Endothelial cell of umbilical vein (primary cell): ENCODE measurements around the gene SLAIN2. TPM values are rescaled to one million over a fixed set of nuclear protein-coding genes. Genes with fewer than 3 reads are reported as not detected.

Source experiments
- BruUV-seq: library from RNA; stranded (reverse); fragments of 400-500 nt; replicated peaks from 2 replicates; lab custom pipeline; 2021; lab: Mats Ljungman, UMichigan
- CTCF ChIA-PET: fragments of 300-600, 350-600 bp; sonication (Branson Sonifier 250); formaldehyde crosslinking; loops from one replicate; lab custom pipeline; 2021; ENCODE audit warnings: antibody characterized with exemption, inconsistent platforms; lab: Charles Lee
- POLR2A ChIA-PET: fragments of 300-600, 350-600 bp; sonication (Branson Sonifier 250); formaldehyde crosslinking; loops from one replicate; lab custom pipeline; 2021; ENCODE audit warnings: antibody characterized with exemption, inconsistent platforms; lab: Charles Lee
- DNase-seq: peaks from one replicate; pipeline ENCODE4 v3.0.0-alpha.2; 2011; ENCODE audit warnings: low read depth, low spot score
- FAIRE-seq: peaks from 2 replicates; lab custom pipeline; 2011; peaks lifted over from hg19 to GRCh38; lab: Jason Lieb, UNC
- H2AFZ ChIP-seq: 2 replicates; pipeline ENCODE4 v1.6.0; 2012; ENCODE audit warnings: low read depth, low read length, control low read depth, inconsistent platforms
- H3K27ac ChIP-seq: 2 replicates; pipeline ENCODE4 v1.5.1; 2011; ENCODE audit warnings: low read depth, mild to moderate bottlenecking, control low read depth, low read length, moderate library complexity; ENCODE audit not compliant: insufficient read depth
- H3K27me3 ChIP-seq, 2 experiments: 2 replicates each; pipeline versions ENCODE4 v1.6.0 to v1.6.1; 2011; ENCODE audit warnings: low read length in 2 of 2, mixed read lengths in 1 of 2; ENCODE audit not compliant: control insufficient read depth in 2 of 2, insufficient read depth in 2 of 2
- H3K36me3 ChIP-seq, 2 experiments: 2 replicates in 1 of 2; 3 replicates in 1 of 2; pipeline ENCODE4 v1.5.1; 2011; ENCODE audit warnings: low read length in 2 of 2, mild to moderate bottlenecking in 1 of 2, moderate library complexity in 1 of 2; ENCODE audit not compliant: control insufficient read depth in 2 of 2, insufficient read depth in 2 of 2; ENCODE audit errors: extremely low read depth in 1 of 2
- H3K4me1 ChIP-seq: 3 replicates; pipeline ENCODE4 v1.5.1; 2011; ENCODE audit warnings: mild to moderate bottlenecking, low read length; ENCODE audit not compliant: control insufficient read depth, insufficient read depth; ENCODE audit errors: extremely low read depth
- H3K4me2 ChIP-seq: 2 replicates; pipeline ENCODE4 v1.6.1; 2011; ENCODE audit warnings: low read length, control low read depth, mixed read lengths; ENCODE audit not compliant: insufficient read depth
- H3K4me3 ChIP-seq, 3 experiments: fragments of 200-600 bp in 1 of 3; sonication (generic), shearing (Covaris generic) in 1 of 3; replicated peaks in 1 of 3; 2 replicates each; pipeline ENCODE4 v1.5.1; 2011 to 2016; ENCODE audit warnings: control low read depth in 3 of 3, low read length in 3 of 3, mild to moderate bottlenecking in 2 of 3, inconsistent platforms in 1 of 3, low read depth in 1 of 3, moderate library complexity in 1 of 3; ENCODE audit not compliant: insufficient read depth in 1 of 3
- H3K79me2 ChIP-seq: 2 replicates; pipeline ENCODE4 v1.6.0; 2012; ENCODE audit warnings: low read length, inconsistent platforms; ENCODE audit not compliant: control insufficient read depth, insufficient read depth
- H3K9ac ChIP-seq: replicated peaks from 2 replicates; pipeline ENCODE3; 2011; ENCODE audit warnings: low read length, control low read depth; ENCODE audit not compliant: insufficient read depth; ENCODE audit errors: extremely low read depth
- H3K9me1 ChIP-seq: replicated peaks from 3 replicates; pipeline ENCODE4 v1.6.0; 2011; ENCODE audit warnings: mild to moderate bottlenecking, low read length; ENCODE audit not compliant: control insufficient read depth, insufficient read depth; ENCODE audit errors: extremely low read depth
- H3K9me3 ChIP-seq: replicated peaks from 2 replicates; pipeline ENCODE4 v1.5.1; 2012; ENCODE audit warnings: low read length, inconsistent platforms; ENCODE audit not compliant: control insufficient read depth, insufficient read depth
- H4K20me1 ChIP-seq: replicated peaks from 2 replicates; pipeline ENCODE3; 2011; ENCODE audit warnings: mild to moderate bottlenecking, low read length; ENCODE audit not compliant: control insufficient read depth, insufficient read depth; ENCODE audit errors: extremely low read depth
- EZH2 ChIP-seq: IDR thresholded peaks from 2 replicates; pipeline ENCODE4 v1.6.1; 2012; ENCODE audit warnings: borderline replicate concordance, low read depth, mild to moderate bottlenecking, moderate library complexity, low read length, inconsistent platforms; ENCODE audit not compliant: severe bottlenecking
- FOS ChIP-seq: IDR thresholded peaks from 2 replicates; pipeline ENCODE4 v1.6.1; 2011; ENCODE audit warnings: mild to moderate bottlenecking, low read length, moderate library complexity, borderline replicate concordance; ENCODE audit not compliant: insufficient read depth
- GATA2 ChIP-seq: IDR thresholded peaks from 2 replicates; pipeline ENCODE4 v1.7.0; 2011; ENCODE audit warnings: low read depth, mild to moderate bottlenecking, moderate library complexity, mixed read lengths, low read length; ENCODE audit not compliant: insufficient read length, insufficient read depth
- JUN ChIP-seq: IDR thresholded peaks from 2 replicates; pipeline ENCODE4 v1.6.1; 2011; ENCODE audit warnings: borderline replicate concordance, low read depth; ENCODE audit not compliant: insufficient read length, insufficient read depth
- MYC ChIP-seq: IDR thresholded peaks from one replicate; pipeline ENCODE4 v1.6.1; 2011; ENCODE audit warnings: mild to moderate bottlenecking, low read depth, low read length
- POLR2A ChIP-seq: IDR thresholded peaks from 2 replicates; pipeline ENCODE4 v1.6.1; 2012; ENCODE audit warnings: low read depth, mild to moderate bottlenecking, control low read depth, low read length
- POLR2AphosphoS5 ChIP-seq: IDR thresholded peaks from 2 replicates; pipeline ENCODE4 v1.6.1; 2012; ENCODE audit warnings: low read depth, mild to moderate bottlenecking, control low read depth, low read length, moderate library complexity; ENCODE audit not compliant: insufficient read depth
- dilution Hi-C: fragments of 300-500 bp; cut with MboI; formaldehyde crosslinking; loops from one replicate; pipeline ENCODE4 v1.15.0; 2019; ENCODE audit warnings: low sequenced_read_pairs; ENCODE audit not compliant: extremely low pct_ligation_motif_present
- intact Hi-C: fragments of 100-400 bp; cut with micrococcal nuclease; formaldehyde crosslinking; loops from one replicate; pipeline ENCODE4 v1.10.0; 2022
- polyA plus RNA-seq, 4 experiments: library from polyadenylated mRNA; depleted of rRNA in 3 of 4; stranded (reverse) in 3 of 4; unstranded in 1 of 4; fragments of >200 nt; gene quantifications; 2 replicates each; pipeline versions ENCODE4 v1.2.1 to v1.2.3, GENCODE V29; 2011 to 2012; ENCODE audit warnings: missing spikeins in 1 of 4
- total RNA-seq: library from RNA; stranded (reverse); gene quantifications from 2 replicates; pipeline ENCODE4 v1.2.3, GENCODE V29; 2021
- TF ChIP-seq, protein P1 (sequence below): IDR thresholded peaks from 2 replicates; pipeline ENCODE4 v1.6.1; 2011; ENCODE audit not compliant: insufficient read depth, insufficient read length
- TF ChIP-seq, protein P2 (sequence below), 2 donors: IDR thresholded peaks; 1 replicate in 1 of 2; 2 replicates in 1 of 2; pipeline ENCODE4 v1.5.1; 2011; ENCODE audit warnings: low read length in 2 of 2, mild to moderate bottlenecking in 2 of 2, moderate library complexity in 2 of 2, control low read depth in 1 of 2, inconsistent platforms in 1 of 2, low read depth in 1 of 2; ENCODE audit not compliant: insufficient read depth in 1 of 2; ENCODE audit errors: extremely low read depth in 1 of 2

Gene SLAIN2
- total and polyA plus RNA-seq, 2 donors (not counting 3 experiments of a cell fraction or from before 2014, with no cell fraction given): 27.4 to 49.5 TPM

DNA sequence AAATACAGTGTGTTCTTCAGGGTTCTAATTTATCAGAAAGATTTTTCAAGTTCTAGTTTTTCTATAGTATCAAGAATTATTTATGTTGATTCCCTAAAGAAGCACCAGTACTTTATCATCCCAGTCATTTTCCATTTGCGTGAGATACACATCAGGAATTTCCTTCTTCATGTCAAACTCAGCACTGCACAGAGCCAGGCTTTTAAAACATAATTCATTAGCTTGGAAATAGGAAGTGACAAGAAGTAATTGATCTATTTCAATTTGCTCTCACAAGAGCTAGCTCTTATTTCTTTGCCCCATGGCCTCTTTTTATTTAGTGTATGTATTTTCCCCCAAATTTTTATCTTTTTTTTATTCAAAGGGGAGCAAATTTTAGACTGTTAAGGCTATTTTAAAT, 128.8 kb downstream of the SLAIN2 start:
- H3K27me3 ChIP-seq: peaks cover 7 to 9% of the 10 kb centered on the region in 2 experiments
- H3K4me1 ChIP-seq: no peaks in the 10 kb centered on the region
- no peaks in the 10 kb centered on the region for H3K9me1 ChIP-seq
- TF ChIP-seq FOS: no peak
- no peak for TF ChIP-seq EZH2
- no peak for TF ChIP-seq POLR2A
- TF ChIP-seq JUN: no peak
- no peak for TF ChIP-seq POLR2AphosphoS5
- TF ChIP-seq, protein P1, sequence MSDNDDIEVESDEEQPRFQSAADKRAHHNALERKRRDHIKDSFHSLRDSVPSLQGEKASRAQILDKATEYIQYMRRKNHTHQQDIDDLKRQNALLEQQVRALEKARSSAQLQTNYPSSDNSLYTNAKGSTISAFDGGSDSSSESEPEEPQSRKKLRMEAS: no peak
- no peak for TF ChIP-seq MYC
- no peak for TF ChIP-seq GATA2
- TF ChIP-seq, protein P2, sequence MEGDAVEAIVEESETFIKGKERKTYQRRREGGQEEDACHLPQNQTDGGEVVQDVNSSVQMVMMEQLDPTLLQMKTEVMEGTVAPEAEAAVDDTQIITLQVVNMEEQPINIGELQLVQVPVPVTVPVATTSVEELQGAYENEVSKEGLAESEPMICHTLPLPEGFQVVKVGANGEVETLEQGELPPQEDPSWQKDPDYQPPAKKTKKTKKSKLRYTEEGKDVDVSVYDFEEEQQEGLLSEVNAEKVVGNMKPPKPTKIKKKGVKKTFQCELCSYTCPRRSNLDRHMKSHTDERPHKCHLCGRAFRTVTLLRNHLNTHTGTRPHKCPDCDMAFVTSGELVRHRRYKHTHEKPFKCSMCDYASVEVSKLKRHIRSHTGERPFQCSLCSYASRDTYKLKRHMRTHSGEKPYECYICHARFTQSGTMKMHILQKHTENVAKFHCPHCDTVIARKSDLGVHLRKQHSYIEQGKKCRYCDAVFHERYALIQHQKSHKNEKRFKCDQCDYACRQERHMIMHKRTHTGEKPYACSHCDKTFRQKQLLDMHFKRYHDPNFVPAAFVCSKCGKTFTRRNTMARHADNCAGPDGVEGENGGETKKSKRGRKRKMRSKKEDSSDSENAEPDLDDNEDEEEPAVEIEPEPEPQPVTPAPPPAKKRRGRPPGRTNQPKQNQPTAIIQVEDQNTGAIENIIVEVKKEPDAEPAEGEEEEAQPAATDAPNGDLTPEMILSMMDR (IDR thresholded peaks at IDR 0.05; ENCODE audit: extremely low read depth in 1 of 2, insufficient read depth in 1 of 2, low read depth in 1 of 2, low read length in 2 of 2): no peak
- no peak overlapping the region for H3K4me2 ChIP-seq
- dilution Hi-C loops (no loop called here), intact Hi-C loops (no loop called here)
- no peak overlapping the region for H3K9ac ChIP-seq
- no peak overlapping the region for H3K4me3 ChIP-seq
- CTCF ChIA-PET: interaction anchor here (1.3 kb wide), 1 partner anchor 23 kb away, joined by 3 read pairs; no protein-coding TSS in a partner anchor
- DNase-seq (no peak), FAIRE-seq (no peak)
- H3K27ac ChIP-seq: no peak overlapping the region
- no peaks in the 10 kb centered on the region for H4K20me1 ChIP-seq
- no peaks in the 10 kb centered on the region for H3K9me3 ChIP-seq
- no peaks in the 10 kb centered on the region for H3K36me3 ChIP-seq
- POLR2A ChIA-PET: no interaction called here
- no peak overlapping the region for H2AFZ ChIP-seq
- no peaks in the 10 kb centered on the region for H3K79me2 ChIP-seq
- BruUV-seq: no TSS peak
